B cell (primary cell): ENCODE data around the gene MSANTD3.

ENCODE experiments used
- EZH2 ChIP-seq: IDR thresholded peaks from 2 replicates; pipeline ENCODE4 v1.6.1; 2012; ENCODE audit warnings: borderline replicate concordance, low read depth, mild to moderate bottlenecking, moderate library complexity, low read length; ENCODE audit not compliant: insufficient read depth, poor library complexity, severe bottlenecking
- TF ChIP-seq, protein P1 (sequence below): fragments of 200-600 bp; IDR thresholded peaks from one replicate; pipeline ENCODE4 v1.8.0; 2022; ENCODE audit warnings: antibody characterized with exemption, mild to moderate bottlenecking

- TF ChIP-seq, protein P1, sequence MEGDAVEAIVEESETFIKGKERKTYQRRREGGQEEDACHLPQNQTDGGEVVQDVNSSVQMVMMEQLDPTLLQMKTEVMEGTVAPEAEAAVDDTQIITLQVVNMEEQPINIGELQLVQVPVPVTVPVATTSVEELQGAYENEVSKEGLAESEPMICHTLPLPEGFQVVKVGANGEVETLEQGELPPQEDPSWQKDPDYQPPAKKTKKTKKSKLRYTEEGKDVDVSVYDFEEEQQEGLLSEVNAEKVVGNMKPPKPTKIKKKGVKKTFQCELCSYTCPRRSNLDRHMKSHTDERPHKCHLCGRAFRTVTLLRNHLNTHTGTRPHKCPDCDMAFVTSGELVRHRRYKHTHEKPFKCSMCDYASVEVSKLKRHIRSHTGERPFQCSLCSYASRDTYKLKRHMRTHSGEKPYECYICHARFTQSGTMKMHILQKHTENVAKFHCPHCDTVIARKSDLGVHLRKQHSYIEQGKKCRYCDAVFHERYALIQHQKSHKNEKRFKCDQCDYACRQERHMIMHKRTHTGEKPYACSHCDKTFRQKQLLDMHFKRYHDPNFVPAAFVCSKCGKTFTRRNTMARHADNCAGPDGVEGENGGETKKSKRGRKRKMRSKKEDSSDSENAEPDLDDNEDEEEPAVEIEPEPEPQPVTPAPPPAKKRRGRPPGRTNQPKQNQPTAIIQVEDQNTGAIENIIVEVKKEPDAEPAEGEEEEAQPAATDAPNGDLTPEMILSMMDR: no peak
- TF ChIP-seq EZH2: peak; percentile 44
Measured at GRCh38 chr9:100472268-100472667, 45.3 kb downstream of the MSANTD3 start.
